ENCODE measurements around the gene SPATA6L. TPM values are rescaled to one million over a fixed set of nuclear protein-coding genes. Genes with fewer than 3 reads are reported as not detected.
A peak's percentile ranks its signal among the peaks of the same experiment; 100 is the strongest.

Gene SPATA6L
- total RNA-seq, 1 donor from 2014 or later = 2.6 TPM

GRCh38 chr9:4591123-4591500 lies 75.2 kb downstream of the SPATA6L start:
- Histone ChIP-seq H3K4me3 (ENCODE audit: low read depth, low read length) (no peak overlapping the region), H3K36me3 (ENCODE audit: control insufficient read depth, insufficient read depth, low read length) (no peaks in the 10 kb centered on the region), H3K27me3 (ENCODE audit: control insufficient read depth, insufficient read depth, low read length) (no peaks in the 10 kb centered on the region)
- FAIRE-seq = no peak
- TF ChIP-seq CTCF (IDR thresholded peaks at IDR 0.05; ENCODE audit: insufficient read depth, low read length, severe bottlenecking) = no peak
- no peak for DNase-seq (ENCODE audit: low read depth)

GRCh38 chr9:4590430-4591122 lies 75.7 kb downstream of the SPATA6L start:
- Histone ChIP-seq H3K27me3 (ENCODE audit: control insufficient read depth, insufficient read depth, low read length) (no peaks in the 10 kb centered on the region), H3K36me3 (ENCODE audit: control insufficient read depth, insufficient read depth, low read length) (no peaks in the 10 kb centered on the region), H3K4me3 (ENCODE audit: low read depth, low read length) (no peak overlapping the region)
- DNase-seq (ENCODE audit: low read depth) (no peak), FAIRE-seq (no peak)
- TF ChIP-seq CTCF (IDR thresholded peaks at IDR 0.05; ENCODE audit: insufficient read depth, low read length, severe bottlenecking) = no peak

GRCh38 chr9:4588721-4589120 lies 77.6 kb downstream of the SPATA6L start:
- Histone ChIP-seq H3K4me3 (ENCODE audit: low read depth, low read length) (no peak overlapping the region), H3K27me3 (ENCODE audit: control insufficient read depth, insufficient read depth, low read length) (no peaks in the 10 kb centered on the region), H3K36me3 (ENCODE audit: control insufficient read depth, insufficient read depth, low read length) (no peaks in the 10 kb centered on the region)
- DNase-seq (ENCODE audit: low read depth) (no peak), FAIRE-seq (no peak)
- TF ChIP-seq CTCF (IDR thresholded peaks at IDR 0.05; ENCODE audit: insufficient read depth, low read length, severe bottlenecking) = no peak

- no peak overlapping the region for H3K4me3 ChIP-seq (ENCODE audit: low read depth, low read length)
- no peak for TF ChIP-seq CTCF (IDR thresholded peaks at IDR 0.05; ENCODE audit: insufficient read depth, low read length, severe bottlenecking)
- DNase-seq (ENCODE audit: low read depth) (no peak), FAIRE-seq (peak; percentile 32)
- no peaks in the 10 kb centered on the region for H3K27me3 ChIP-seq (ENCODE audit: control insufficient read depth, insufficient read depth, low read length)
- no peaks in the 10 kb centered on the region for H3K36me3 ChIP-seq (ENCODE audit: control insufficient read depth, insufficient read depth, low read length)
Measured at GRCh38 chr9:4585135-4585534, 81.1 kb downstream of the SPATA6L start.

- no peak for TF ChIP-seq CTCF (IDR thresholded peaks at IDR 0.05; ENCODE audit: insufficient read depth, low read length, severe bottlenecking)
- FAIRE-seq = no peak
- H3K36me3 ChIP-seq (ENCODE audit: control insufficient read depth, insufficient read depth, low read length) = no peaks in the 10 kb centered on the region
Measured at GRCh38 chr9:4584636-4585035, 81.6 kb downstream of the SPATA6L start.

GRCh38 chr9:4583001-4583400 lies 83.3 kb downstream of the SPATA6L start:
- DNase-seq (ENCODE audit: low read depth) = no peak
- Histone ChIP-seq H3K36me3 (ENCODE audit: control insufficient read depth, insufficient read depth, low read length) (no peaks in the 10 kb centered on the region), H3K4me3 (ENCODE audit: low read depth, low read length) (no peak overlapping the region), H3K27me3 (ENCODE audit: control insufficient read depth, insufficient read depth, low read length) (no peaks in the 10 kb centered on the region)
- FAIRE-seq = no peak
- no peak for TF ChIP-seq CTCF (IDR thresholded peaks at IDR 0.05; ENCODE audit: insufficient read depth, low read length, severe bottlenecking)

More at GRCh38 chr9:4584636-4585035, 81.6 kb downstream of the SPATA6L start:
- DNase-seq (ENCODE audit: low read depth) = no peak
- Histone ChIP-seq H3K4me3 (ENCODE audit: low read depth, low read length) (no peak overlapping the region), H3K27me3 (ENCODE audit: control insufficient read depth, insufficient read depth, low read length) (no peaks in the 10 kb centered on the region)

All from bronchial epithelial cell (primary cell).